SH-SY5Y (cell line): ENCODE data around the gene NDUFA3.

Source experiments
- GATA2 ChIP-seq: IDR thresholded peaks from 2 replicates; pipeline ENCODE4 v1.6.1; 2011; ENCODE audit warnings: mild to moderate bottlenecking, low read depth, low read length
- GATA3 ChIP-seq: IDR thresholded peaks from 2 replicates; pipeline ENCODE4 v1.6.1; 2011; ENCODE audit warnings: low read depth, mild to moderate bottlenecking, low read length, moderate library complexity

NDUFA3 gene

GRCh38 chr19:54102421-54103169, at the start of gene NDUFA3:
Gene NDUFA3 (plus strand): TSS chr19:54102855. CDS start chr19:54102879, 24 bp downstream.
- TF ChIP-seq GATA3, result no peak
- TF ChIP-seq GATA2, result no peak

GRCh38 chr19:54062643-54063042, 40.0 kb upstream of the NDUFA3 start:
- TF ChIP-seq GATA3, result no peak
- no peak for TF ChIP-seq GATA2

DNA sequence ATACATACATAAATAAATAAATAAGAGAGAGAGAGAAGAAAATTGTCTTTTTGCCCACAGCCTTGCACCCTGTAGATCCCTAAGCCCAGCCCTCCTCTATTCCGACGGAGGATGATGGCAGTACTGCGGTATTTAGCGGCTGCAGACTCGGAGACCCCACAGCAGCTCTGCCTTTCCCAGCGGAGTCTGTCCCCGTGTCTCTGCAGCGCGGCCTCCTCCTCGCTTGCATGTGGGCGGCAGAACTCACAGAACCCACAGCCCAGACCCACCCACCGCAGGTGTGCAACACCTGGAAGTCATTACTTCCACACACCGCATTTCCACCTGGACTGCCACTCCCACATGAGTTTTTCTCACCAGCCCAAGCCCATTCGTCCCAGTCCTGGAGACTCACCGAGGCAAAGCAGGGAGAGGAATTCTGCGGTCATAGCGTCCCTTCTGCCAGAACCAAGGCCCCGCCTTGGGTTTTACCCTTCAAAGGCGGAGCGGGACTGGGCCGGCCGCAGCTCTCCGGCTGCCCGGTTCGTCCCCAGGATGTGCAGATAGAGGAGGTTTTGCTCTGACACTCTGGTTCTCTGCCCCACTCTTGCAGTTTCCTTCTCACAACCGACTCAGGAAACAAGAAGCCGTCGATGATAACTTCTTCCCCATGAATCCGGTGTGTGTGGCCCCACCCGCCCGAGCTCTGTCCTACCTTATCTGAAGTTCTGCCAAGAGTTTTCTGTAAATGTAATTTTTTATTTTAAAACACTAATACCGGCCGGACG, 39.1 kb upstream of the NDUFA3 start, which contains the start of gene VSTM1:
TSS of gene VSTM1 (minus strand) at position 548 of the 767 bp plus-strand sequence. CDS start at position 428, 120 bp downstream.
- TF ChIP-seq GATA2 (no peak), GATA3 (no peak)

DNA sequence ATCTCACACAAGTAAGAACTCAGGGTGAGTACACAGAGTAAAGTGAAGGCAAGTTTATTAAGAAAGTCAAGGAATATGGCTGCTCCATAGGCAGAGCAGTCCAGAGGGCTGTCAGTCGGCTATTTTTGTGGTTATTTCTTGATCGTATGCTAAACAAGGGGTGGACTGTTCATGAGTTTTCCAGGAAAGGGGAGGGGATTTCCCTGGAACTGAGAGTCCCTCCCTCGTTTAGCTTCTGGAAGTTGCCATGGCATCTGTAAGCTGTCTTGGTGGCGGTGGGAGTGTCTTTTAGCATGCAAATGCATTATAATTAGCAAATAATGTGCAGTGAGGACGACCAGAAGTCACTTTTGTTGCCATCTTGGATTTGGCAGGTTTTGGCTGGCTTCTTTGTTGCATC, 33.2 kb upstream of the NDUFA3 start:
- no peak for TF ChIP-seq GATA2
- TF ChIP-seq GATA3, result no peak

GRCh38 chr19:54073829-54074228, 28.8 kb upstream of the NDUFA3 start:
- TF ChIP-seq GATA2, result no peak
- no peak for TF ChIP-seq GATA3

DNA sequence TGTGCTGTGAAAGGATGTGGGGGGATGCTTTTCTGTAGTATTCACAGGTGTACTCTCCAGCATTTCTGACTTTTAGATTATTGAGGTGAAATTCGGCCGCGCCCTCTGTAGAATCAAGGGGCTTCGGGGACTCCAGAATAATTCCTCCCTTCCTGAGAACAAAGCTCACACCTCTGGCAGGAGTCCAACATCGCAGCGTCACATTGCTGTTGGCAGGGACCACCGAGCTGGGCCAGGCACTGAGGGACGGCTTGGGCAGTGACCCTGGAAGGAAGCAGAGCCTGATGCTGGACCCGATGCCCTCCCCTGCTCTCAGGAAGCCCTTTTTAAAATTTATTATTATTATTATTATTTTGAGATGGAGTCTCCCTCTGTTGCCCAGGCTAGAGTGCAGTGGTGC, 27.8 kb upstream of the NDUFA3 start:
- TF ChIP-seq GATA2 (no peak), GATA3 (no peak)

DNA sequence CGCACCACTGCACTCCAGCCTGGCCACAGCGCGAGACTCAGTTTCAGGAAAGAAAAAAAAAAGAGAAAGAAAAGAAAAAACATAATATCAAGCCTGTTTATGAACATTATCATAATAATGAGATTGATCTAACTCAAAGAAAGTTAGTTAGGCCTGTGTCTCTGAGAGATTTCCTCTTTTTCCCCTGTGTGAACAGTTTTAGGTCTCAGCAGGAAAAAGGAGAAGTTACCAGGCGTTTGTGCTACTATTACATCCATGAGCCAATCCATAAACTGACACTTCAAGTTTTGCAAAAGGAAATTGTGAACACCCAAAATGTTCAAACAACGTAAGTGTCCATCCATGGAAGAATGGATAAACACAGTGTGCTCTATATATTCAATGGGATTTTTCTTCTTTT, 25.3 kb upstream of the NDUFA3 start:
- TF ChIP-seq GATA3 (no peak), GATA2 (no peak)

- TF ChIP-seq GATA2, result no peak
- TF ChIP-seq GATA3, result no peak
These were observed 21.6 kb upstream of the NDUFA3 start, which contains the start of gene TARM1 for GRCh38 chr19:54081032-54081431. Gene TARM1 (minus strand): TSS chr19:54081365. CDS start chr19:54081340, 25 bp downstream.

- TF ChIP-seq GATA2 (no peak), GATA3 (no peak)
These were observed 18.2 kb upstream of the NDUFA3 start for GRCh38 chr19:54084410-54084809.

DNA sequence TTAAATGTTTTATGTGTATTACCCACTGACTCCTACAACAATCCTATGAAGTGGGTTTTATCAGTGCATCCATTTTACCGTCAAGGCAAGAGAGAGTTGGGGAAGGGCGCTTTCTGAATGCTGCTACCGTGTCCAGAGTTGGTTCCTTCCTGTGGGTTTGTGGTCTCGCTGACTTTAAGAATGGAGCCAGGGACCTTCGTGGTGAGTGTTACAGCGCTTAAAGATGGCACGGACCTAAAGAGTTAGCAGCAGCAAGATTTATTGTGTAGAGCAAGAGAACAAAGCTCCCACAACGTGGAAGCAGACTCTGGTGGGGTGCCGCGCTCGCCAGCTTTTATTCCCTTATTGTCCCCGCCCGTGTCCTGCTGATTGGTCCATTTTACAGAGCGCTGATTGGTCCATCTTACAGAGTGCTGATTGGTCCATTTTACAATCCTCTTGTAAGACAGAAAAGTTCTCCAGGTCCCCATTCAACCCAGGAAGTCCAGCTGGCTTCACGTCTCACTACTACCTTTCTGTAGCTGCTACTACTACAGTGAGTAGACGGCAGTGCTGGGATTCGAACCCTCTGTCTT, 8.1 kb upstream of the NDUFA3 start:
- no peak for TF ChIP-seq GATA2
- TF ChIP-seq GATA3, result no peak

DNA sequence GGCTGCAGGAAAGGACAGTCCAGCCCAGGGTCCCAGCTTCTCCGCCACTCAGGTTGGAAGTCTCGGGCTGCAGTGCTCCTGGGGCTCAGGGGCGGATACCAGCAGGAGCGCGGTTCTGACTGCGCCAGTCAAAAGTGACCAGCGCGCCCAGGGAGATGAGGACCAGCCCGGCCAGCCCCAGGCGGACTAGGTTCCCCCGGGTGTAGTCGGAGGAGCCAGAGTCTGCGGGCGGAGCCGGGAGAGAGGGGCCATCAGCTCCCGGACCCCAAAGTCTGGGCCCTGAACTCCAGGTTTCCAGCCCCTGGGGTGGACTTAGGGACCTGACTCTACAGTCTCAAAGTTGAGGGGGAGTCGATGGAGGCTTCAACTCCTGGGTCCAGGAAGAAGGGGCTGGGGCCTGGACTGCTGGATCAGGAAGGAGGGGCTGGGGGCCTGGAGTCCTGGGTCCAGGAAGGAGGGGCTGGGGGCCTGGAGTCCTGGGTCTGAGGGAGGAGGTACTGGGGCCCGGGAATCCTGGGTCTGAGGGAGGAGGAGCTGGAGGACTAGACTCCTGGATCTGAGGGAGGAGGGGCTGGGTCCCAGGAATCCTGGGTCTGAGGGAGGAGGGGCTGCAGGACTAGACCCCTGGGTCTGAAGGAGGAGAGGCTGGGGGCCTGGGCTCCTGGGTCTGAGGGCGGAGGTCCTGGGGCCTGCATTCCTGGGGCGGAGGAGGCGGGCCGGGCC, 7.4 kb upstream of the NDUFA3 start:
- TF ChIP-seq GATA3 (no peak), GATA2 (no peak)

- no peak for TF ChIP-seq GATA3
- TF ChIP-seq GATA2, result no peak
These were observed 6.0 kb upstream of the NDUFA3 start for GRCh38 chr19:54096617-54097106.

DNA sequence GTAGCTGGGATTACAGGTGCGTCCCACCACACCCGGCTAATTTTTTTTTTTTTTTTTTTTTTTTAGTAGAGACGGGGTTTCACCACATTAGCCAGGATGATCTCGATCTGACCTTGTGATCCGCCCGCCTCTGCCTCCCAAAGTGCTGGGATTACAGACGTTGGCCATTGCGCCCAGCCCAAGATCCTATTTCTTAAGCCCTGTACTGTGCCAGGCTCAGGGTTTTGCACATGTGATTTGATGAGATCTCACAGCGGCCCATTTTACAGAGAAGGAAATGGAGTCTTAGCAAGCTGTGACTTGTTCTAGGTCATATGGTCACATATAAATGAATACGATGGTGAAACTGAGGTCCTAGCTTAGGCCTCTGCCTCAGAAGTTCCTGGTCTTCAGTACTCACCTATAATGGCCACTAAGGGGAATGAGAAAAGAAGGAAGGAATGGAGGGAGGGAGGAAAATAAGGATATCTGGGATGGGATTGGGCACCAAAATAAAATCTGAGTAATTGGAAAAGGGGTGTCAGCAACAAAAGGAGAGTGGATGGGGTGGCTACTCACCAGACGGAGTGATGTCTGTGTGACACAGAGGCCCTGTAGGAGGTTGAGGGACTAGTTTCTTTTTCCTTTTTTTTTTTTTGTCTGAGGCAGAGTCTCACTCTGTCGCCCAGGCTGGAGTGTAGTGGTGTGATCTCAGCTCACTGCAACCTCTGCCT, 3.3 kb upstream of the NDUFA3 start:
- TF ChIP-seq GATA3, result no peak
- TF ChIP-seq GATA2, result no peak

GRCh38 chr19:54100561-54100960, 2.1 kb upstream of the NDUFA3 start, which contains the start of gene OSCAR:
Gene OSCAR (minus strand): TSS chr19:54100803. CDS start chr19:54100792, 11 bp downstream.
- TF ChIP-seq GATA2, result no peak
- TF ChIP-seq GATA3, result no peak
